ENCODE results near the gene EGR2.

- TF ChIP-seq, protein P1, sequence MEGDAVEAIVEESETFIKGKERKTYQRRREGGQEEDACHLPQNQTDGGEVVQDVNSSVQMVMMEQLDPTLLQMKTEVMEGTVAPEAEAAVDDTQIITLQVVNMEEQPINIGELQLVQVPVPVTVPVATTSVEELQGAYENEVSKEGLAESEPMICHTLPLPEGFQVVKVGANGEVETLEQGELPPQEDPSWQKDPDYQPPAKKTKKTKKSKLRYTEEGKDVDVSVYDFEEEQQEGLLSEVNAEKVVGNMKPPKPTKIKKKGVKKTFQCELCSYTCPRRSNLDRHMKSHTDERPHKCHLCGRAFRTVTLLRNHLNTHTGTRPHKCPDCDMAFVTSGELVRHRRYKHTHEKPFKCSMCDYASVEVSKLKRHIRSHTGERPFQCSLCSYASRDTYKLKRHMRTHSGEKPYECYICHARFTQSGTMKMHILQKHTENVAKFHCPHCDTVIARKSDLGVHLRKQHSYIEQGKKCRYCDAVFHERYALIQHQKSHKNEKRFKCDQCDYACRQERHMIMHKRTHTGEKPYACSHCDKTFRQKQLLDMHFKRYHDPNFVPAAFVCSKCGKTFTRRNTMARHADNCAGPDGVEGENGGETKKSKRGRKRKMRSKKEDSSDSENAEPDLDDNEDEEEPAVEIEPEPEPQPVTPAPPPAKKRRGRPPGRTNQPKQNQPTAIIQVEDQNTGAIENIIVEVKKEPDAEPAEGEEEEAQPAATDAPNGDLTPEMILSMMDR (IDR thresholded peaks at IDR 0.05; ENCODE audit: insufficient read depth, low read length, poor library complexity, severe bottlenecking) = no peak
- no peak for TF ChIP-seq EZH2phosphoT487 (conservative IDR thresholded peaks at IDR 0.05; ENCODE audit: low read length)
These were observed 37.5 kb upstream of the EGR2 start for GRCh38 chr10:62853710-62854109.
